Kidney (tissue), 22 donors: ENCODE results near the gene TMEM116. TPM values are rescaled to one million over a fixed set of nuclear protein-coding genes. Genes with fewer than 3 reads are reported as not detected.

Source experiments
- DNase-seq, 5 donors: peaks; one replicate each; pipeline ENCODE4 v3.0.0-alpha.2; 2013 to 2020
- FAIRE-seq: peaks from 2 replicates; lab custom pipeline; 2012; peaks lifted over from hg19 to GRCh38; lab: Jason Lieb, UNC
- H3K27ac ChIP-seq, 2 donors: one replicate each; pipeline ENCODE4 v1.7.0; 2013; ENCODE audit warnings: low read depth in 2 of 2, low read length in 2 of 2, inconsistent platforms in 1 of 2
- H3K27me3 ChIP-seq: one replicate; pipeline ENCODE4 v1.7.1; 2013; ENCODE audit warnings: low read length, inconsistent platforms; ENCODE audit not compliant: control insufficient read depth, insufficient read depth
- H3K36me3 ChIP-seq, 3 donors: one replicate each; pipeline versions ENCODE4 v1.7.0 to v1.7.1; 2013; ENCODE audit warnings: low read length in 3 of 3, control low read depth in 1 of 3, inconsistent platforms in 1 of 3; ENCODE audit not compliant: insufficient read depth in 3 of 3, control insufficient read depth in 2 of 3
- H3K4me1 ChIP-seq, 3 donors: one replicate each; pipeline versions ENCODE4 v1.7.0 to v1.7.1; 2013; ENCODE audit warnings: low read length in 3 of 3, inconsistent platforms in 1 of 3, low read depth in 1 of 3; ENCODE audit not compliant: control insufficient read depth in 2 of 3, insufficient read depth in 2 of 3
- H3K4me3 ChIP-seq, 3 donors: one replicate each; pipeline versions ENCODE4 v1.7.0 to v1.8.1; 2013; ENCODE audit warnings: low read length in 3 of 3, control low read depth in 1 of 3, inconsistent platforms in 1 of 3
- H3K9ac ChIP-seq, 3 donors: one replicate each; pipeline versions ENCODE4 v1.7.0 to v1.7.1; 2013; ENCODE audit warnings: low read length in 3 of 3, control low read depth in 1 of 3, inconsistent platforms in 1 of 3
- H3K9me3 ChIP-seq, 3 donors: one replicate each; pipeline versions ENCODE4 v1.7.0 to v1.7.1; 2013; ENCODE audit warnings: low read length in 3 of 3, control low read depth in 1 of 3, inconsistent platforms in 1 of 3; ENCODE audit not compliant: control insufficient read depth in 2 of 3, insufficient read depth in 1 of 3
- CTCF ChIP-seq: IDR thresholded peaks from 3 replicates; pipeline ENCODE4 v1.5.1; 2012; ENCODE audit warnings: mild to moderate bottlenecking, moderate library complexity, borderline replicate concordance; ENCODE audit not compliant: insufficient read depth; ENCODE audit errors: extremely low read depth
- intact Hi-C: fragments of 100-400 bp; cut with DNase I; formaldehyde crosslinking; loops from one replicate; pipeline ENCODE4 v1.11.1; 2022
- long read RNA-seq, 10 donors: library from polyadenylated mRNA in 1 of 10; unstranded in 1 of 10; transcript quantifications; one replicate each; pipeline ENCODE4 v2.0.0 and lab custom pipeline, GENCODE V29; 2021 to 2026
- polyA plus RNA-seq: library from polyadenylated mRNA; stranded (reverse); fragments of 350-450 nt; fragmentation: Illumina TruSeq; extraction: RNeasy Lipid Tissue Mini Kit (QIAGEN cat#74804); gene quantifications from one replicate; pipeline ENCODE4 v1.2.3, GENCODE V29; 2014; ENCODE audit warnings: low read depth, low replicate concordance; ENCODE audit not compliant: insufficient read depth
- total RNA-seq: library from RNA; stranded (reverse); fragmentation: NEBNext Ultra II Directional; extraction: Animal tissue kit (Norgen Biotek cat#: 25700); gene quantifications from one replicate; pipeline ENCODE4 v1.2.1, GENCODE V29; 2021
- donor health status: control.
- donor health status: control.
- donor health status: control.
- donor health status: control.
- donor health status: control.
- donor health status: DM: yes; HTN: yes; CAD: no.
- donor health status: Normal renal cell carcinoma (clear cell type).

TMEM116 gene
- 20.2 TPM for total RNA-seq
- polyA plus RNA-seq, result 59.7 TPM
- long read RNA-seq, donor 1, partial matches to known transcripts, result 0 of 4 reads
- long read RNA-seq, donor 1, other reads (novel, unspliced or antisense), result 0 of 4 reads
- long read RNA-seq, donor 2, partial matches to known transcripts, result 6 of 185 reads
- long read RNA-seq, donor 2, other reads (novel, unspliced or antisense), result 178 of 185 reads
- long read RNA-seq, donor 3, partial matches to known transcripts, result 343 of 597 reads
- long read RNA-seq, donor 3, other reads (novel, unspliced or antisense), result 251 of 597 reads
- long read RNA-seq, donor 4, partial matches to known transcripts, result 355 of 401 reads
- long read RNA-seq, donor 4, other reads (novel, unspliced or antisense), result 45 of 401 reads
- long read RNA-seq, donor 5, result 0 reads
- long read RNA-seq, donor 6, partial matches to known transcripts, result 70 of 268 reads
- long read RNA-seq, donor 6, other reads (novel, unspliced or antisense), result 197 of 268 reads
- long read RNA-seq, donor 7, partial matches to known transcripts, result 0 of 4 reads
- long read RNA-seq, donor 7, other reads (novel, unspliced or antisense), result 4 of 4 reads
- long read RNA-seq, donor 8, partial matches to known transcripts, result 348 of 395 reads
- long read RNA-seq, donor 8, other reads (novel, unspliced or antisense), result 46 of 395 reads
- long read RNA-seq, donor 9, partial matches to known transcripts, result 104 of 131 reads
- long read RNA-seq, donor 9, other reads (novel, unspliced or antisense), result 26 of 131 reads
- long read RNA-seq, donor 10, partial matches to known transcripts, result 0 of 1 reads
- long read RNA-seq, donor 10, other reads (novel, unspliced or antisense), result 0 of 1 reads

GRCh38 chr12:112012775-112013600, at the start of gene TMEM116, which contains the start of gene ERP29:
Gene TMEM116 (minus strand): TSS chr12:112013165. CDS start chr12:112005270, 7,895 bp downstream.
Gene ERP29 (plus strand): TSS chr12:112013426. CDS start chr12:112013466, 40 bp downstream.
- Histone ChIP-seq H3K4me3 (peak within 1 kb of the TSS; percentile 94 to 98 (median 96)), H3K9me3 (peaks cover 0 to 2% (median 0%) of the 10 kb centered on the region in 3 donors), H3K36me3 (peaks cover 3 to 7% (median 6%) of the 10 kb centered on the region in 3 donors), H3K9ac (peak within 1 kb of the TSS; percentile 98 to 99 (median 99)), H3K27me3 (no peaks in the 10 kb centered on the region), H3K4me1 (peaks cover 0 to 16% (median 14%) of the 10 kb centered on the region in 3 donors), H3K27ac (peak within 1 kb of the TSS; percentile 97)
- DNase-seq (peak; percentile 99 to 100 (median 100)), FAIRE-seq (no peak)
- peak; percentile 45 for TF ChIP-seq CTCF
- intact Hi-C loops, result no loop called here

- Histone ChIP-seq H3K9me3 (no peaks in the 10 kb centered on the region), H3K36me3 (peaks cover 5 to 12% (median 6%) of the 10 kb centered on the region in 3 donors), H3K27me3 (no peaks in the 10 kb centered on the region), H3K4me3 (no peak overlapping the region), H3K9ac (no peak overlapping the region), H3K27ac (peak overlapping the region in 1 of 2 donors; percentile 9), H3K4me1 (peaks cover 0 to 3% (median 0%) of the 10 kb centered on the region in 3 donors)
- FAIRE-seq (peak; percentile 25), DNase-seq (peak in 2 of 5 donors; percentile 4 to 13)
- TF ChIP-seq CTCF, result no peak
- intact Hi-C loops, result no loop called here
These were observed 48.2 kb upstream of the TMEM116 start for GRCh38 chr12:112061137-112061536.

- no peak for FAIRE-seq
- Histone ChIP-seq H3K27me3 (no peaks in the 10 kb centered on the region), H3K4me1 (no peaks in the 10 kb centered on the region), H3K9ac (no peak overlapping the region), H3K36me3 (peaks cover 9 to 44% (median 33%) of the 10 kb centered on the region in 3 donors), H3K4me3 (no peak overlapping the region), H3K9me3 (no peaks in the 10 kb centered on the region), H3K27ac (no peak overlapping the region)
- no peak for DNase-seq
- intact Hi-C loops, result no loop called here
- no peak for TF ChIP-seq CTCF
These were observed 36.4 kb upstream of the TMEM116 start for GRCh38 chr12:112049351-112049750.
